HT-29 (cell line): ENCODE measurements around the gene RMDN2. TPM values are rescaled to one million over a fixed set of nuclear protein-coding genes. Genes with fewer than 3 reads are reported as not detected.

Source experiments
- DNase-seq: peaks from one replicate; pipeline ENCODE4 v3.0.0-alpha.2; 2015; ENCODE audit warnings: low spot score
- total RNA-seq: library from RNA; depleted of rRNA; stranded (reverse); fragments of >200 nt; shearing (Covaris generic); gene quantifications from 2 replicates; pipeline ENCODE4 v1.2.3, GENCODE V29; 2014; rRNA removed

RMDN2 gene
- total RNA-seq, 1 experiment from 2014 or later = 2.2 TPM

GRCh38 chr2:38037757-38038621 is 112.9 kb downstream of the RMDN2 start:
- DNase-seq = no peak

DNA sequence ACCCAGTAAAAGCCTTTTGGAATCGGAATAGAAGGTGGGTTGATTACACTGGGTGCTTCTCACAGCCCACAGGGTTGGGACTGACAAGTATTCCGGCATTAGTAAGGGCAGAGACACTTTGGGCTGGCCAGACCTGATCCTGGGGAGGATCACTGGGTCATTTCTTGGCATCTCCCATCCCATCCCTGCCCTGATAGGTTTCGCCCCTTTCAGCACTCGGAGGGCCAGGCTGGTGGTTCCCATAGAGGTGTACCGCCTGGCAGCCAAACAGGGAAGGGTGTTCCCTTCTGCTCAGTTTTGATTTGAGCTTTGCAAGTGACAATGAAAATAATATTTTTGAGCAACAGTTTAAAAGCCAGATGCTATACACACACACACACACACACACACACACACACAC is 113.6 kb downstream of the RMDN2 start:
- no peak for DNase-seq

DNA sequence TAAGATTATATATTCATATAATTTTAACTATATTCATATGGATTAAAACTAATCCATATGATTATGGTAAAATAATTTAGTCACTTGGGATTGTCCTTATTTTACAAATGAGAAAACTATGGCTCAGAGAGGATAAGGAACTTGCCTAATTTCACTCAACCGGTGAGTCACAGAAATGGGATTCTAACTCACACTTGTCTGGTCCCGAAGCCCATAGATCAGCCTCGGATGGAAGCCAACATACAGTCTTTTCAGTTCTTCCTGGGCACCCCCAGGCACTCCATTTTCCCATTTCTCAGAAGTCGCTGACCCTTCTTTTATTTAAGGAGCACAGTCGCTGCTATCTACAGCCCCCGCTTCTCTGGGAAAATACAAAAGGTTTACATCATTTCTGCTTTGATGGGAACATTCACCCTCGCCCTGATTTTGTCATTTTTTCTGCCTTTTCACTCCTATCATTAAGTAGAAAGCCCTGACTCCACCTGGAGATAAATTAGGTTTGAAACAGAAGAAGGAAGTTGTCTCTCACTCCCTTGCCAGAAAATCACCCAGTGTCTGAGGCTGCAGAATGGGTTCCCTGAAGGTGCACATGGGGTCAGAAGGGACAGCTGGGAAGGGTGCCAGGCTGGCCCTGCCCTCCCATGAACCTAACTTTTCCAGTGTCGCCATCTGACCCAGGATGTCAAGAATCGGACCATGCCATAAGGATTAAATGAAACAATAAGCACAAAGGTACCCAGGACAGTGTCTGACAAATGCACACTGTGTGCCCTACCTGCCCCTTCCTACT is 114.2 kb downstream of the RMDN2 start:
- no peak for DNase-seq

DNA sequence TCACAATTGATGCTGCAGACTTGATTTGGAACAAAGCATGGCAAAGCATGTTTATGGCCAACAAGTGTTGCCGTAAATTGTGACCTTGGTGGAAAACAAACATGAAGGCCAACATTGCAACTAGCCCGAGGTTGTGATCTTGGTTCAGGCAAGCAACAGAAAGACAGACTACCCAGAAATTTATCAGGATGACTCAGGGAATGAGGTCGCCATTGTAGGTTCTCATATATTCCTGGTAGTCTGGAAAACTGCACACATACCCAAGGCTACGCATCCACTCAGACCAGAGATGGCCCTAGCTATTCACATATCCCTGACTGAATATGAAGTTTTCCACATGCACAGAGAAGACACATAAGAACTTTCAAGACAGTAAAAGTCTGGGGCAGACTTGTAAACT is 120.7 kb downstream of the RMDN2 start:
- no peak for DNase-seq

DNA sequence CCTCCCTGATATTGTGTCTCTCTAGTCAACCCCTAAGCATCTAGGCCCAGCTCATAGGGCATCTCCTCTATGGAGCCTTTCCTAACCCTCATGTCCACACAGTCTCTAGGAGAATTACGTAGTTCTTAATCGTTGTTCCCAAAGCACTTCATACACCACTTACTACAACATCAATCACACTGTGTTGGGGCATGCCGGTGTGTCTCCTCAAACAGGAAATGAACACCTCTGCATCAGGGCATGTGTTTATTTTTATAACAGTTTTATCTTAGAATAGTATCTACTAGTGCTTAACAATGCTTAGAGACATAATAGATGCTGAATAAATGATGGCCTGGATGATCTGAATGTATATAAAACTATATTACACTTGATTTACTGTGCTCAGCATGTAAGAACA is 131.1 kb downstream of the RMDN2 start:
- DNase-seq = no peak

- no peak for DNase-seq
These were observed 132.7 kb downstream of the RMDN2 start for GRCh38 chr2:38057651-38058410.

DNA sequence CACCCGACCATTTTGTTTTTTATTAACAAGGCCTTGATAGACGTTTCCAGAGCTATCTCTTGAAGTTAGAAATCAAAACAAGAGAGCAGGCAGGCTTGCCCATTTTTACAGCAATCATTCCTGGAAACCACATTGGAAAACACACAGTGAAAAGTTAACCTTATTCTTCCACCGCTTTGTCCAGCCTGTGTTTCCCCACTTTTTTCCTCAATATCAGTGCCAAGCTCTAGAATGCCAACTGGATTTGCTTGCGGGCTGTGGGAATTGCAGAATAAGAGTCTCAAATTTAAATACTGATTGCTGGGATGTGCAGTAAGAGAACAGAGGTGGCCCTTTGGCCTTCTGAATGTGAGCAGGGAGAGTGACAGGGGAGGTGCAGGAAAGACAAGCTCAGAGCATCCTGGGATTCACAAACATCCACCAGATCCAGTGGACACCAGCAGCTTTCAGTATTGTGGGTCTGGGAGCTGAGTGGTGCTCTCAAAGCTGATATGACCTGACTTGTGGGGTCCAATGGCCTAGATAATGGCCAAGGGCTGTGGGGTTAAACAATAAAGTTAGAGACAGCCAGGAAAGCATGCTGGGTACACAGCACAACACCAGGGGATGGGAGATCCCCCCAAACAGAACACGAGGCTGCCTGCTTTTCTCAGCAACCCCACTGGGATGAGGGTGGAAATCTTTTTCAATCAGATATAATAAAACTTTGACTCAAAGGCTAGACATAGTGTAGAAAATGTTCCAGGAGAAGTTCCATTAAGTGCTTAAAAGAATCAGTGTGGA is 135.3 kb downstream of the RMDN2 start:
- DNase-seq = no peak

- DNase-seq = no peak
These were observed 139.9 kb downstream of the RMDN2 start for GRCh38 chr2:38064801-38065501.

DNA sequence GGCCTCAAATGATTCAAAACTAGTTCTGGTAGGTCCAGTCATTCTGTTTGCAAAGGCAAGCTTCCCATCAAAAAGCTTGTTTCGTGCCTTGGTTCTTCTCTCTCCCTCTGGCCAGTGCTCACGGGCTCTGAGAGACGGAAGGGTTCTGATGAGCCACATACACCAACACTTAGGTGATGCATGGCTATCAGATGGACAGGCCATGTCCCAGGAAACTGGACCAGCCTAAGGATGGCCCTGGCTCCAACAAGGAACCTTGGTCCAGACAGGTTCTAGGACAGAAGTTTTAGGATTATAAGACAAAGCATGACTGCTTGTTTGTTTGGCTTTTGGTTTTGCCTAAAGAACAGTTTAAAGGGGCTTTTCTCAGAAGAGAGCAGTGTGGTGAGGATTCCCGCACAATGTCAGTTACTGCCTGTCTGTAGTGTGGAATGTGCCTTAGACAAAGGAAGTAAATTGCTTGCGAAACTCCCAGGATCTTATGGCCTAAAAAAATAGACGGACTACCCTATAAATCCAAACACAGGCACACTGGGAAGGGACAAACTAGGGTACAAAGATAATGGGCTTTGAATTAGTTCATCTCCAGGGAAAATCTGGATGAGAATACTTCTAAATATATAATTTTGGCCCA is 140.5 kb downstream of the RMDN2 start:
- no peak for DNase-seq

DNA sequence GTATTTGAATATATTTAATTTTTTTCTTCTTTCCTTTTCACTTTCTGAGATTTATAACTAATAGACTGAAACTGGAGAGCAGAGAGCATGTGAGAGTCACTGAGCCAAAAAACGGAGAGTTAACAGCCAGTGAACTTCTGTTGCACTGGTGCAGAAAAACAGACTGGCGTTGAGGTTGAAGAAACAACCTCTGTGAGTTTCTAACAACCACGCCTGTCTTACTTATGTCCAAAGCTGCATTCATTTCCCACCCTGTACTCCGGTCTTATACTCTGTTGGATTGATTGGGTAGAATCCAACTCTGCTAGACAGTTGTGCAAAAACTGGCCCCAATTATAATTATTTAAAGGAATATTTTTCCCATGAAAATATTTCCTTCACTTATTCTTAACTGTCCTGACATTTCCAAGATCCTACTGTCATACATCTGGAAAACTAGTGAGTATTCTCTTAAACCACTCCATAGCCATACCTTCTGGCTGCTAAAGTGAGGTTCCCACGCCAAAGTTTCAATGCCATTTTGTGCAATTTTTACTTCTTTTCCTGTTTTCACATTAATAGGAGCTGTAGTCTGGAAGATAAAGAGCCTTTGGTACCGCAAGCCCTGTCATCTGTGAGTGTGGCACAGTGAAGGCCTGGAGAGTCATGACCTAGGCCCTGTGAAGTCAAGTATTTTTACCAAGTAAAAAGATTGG is 141.5 kb downstream of the RMDN2 start:
- DNase-seq = no peak

Other genes starting within 250 kb of the RMDN2 start
- 13.5 and 17.7 TPM in 2 replicates for gene CYP1B1, start 150.9 kb downstream of the RMDN2 start, total RNA-seq